PC-9 (cell line): ENCODE results near the gene RGR.

Experiments
- CTCF ChIP-seq: fragments of 200-600 bp; sonication (generic); conservative IDR thresholded peaks from 2 replicates; pipeline ENCODE4 v1.6.1; 2017; ENCODE audit warnings: mixed run types, antibody characterized with exemption, mild to moderate bottlenecking, moderate library complexity
- EZH2 ChIP-seq: fragments of 200-600 bp; sonication (generic); IDR thresholded peaks from 2 replicates; pipeline ENCODE4 v1.8.0; 2017; ENCODE audit warnings: antibody characterized with exemption, low read depth

GRCh38 chr10:84258034-84258695, 13.3 kb downstream of the RGR start:
- no peak for TF ChIP-seq EZH2
- TF ChIP-seq CTCF: no peak
